HCT116 (cell line): Measurements from ENCODE around the gene HCN2. TPM values are rescaled to one million over a fixed set of nuclear protein-coding genes. Genes with fewer than 3 reads are reported as not detected.

Experiments used
- ATAC-seq: fragments of 200-7000 bp; cut with Tn5 transposase; 2 replicates; pipeline ENCODE4 v1.9.1; 2020; ENCODE audit warnings: mild to moderate bottlenecking, moderate library complexity
- BruUV-seq: library from RNA; stranded (reverse); fragments of 400-500 nt; replicated peaks from 2 replicates; lab custom pipeline; 2021; lab: Mats Ljungman, UMichigan
- CTCF ChIA-PET: fragments of 300-600 bp; sonication (Branson Sonifier 250); formaldehyde crosslinking; loops from one replicate; lab custom pipeline; 2021; ENCODE audit warnings: antibody characterized with exemption; lab: Charles Lee
- POLR2A ChIA-PET: fragments of 300-600, 350-600 bp; sonication (Branson Sonifier 250); formaldehyde crosslinking; loops from one replicate; lab custom pipeline; 2021; ENCODE audit warnings: antibody characterized with exemption; lab: Charles Lee
- RAD21 ChIA-PET, 2 experiments: fragments of 300-600 bp; sonication (Branson Sonifier 250); formaldehyde crosslinking; loops; one replicate each; lab custom pipeline; 2023; ENCODE audit warnings: low total read pairs in 2 of 2; ENCODE audit not compliant: uncharacterized antibody in 2 of 2, unreplicated experiment in 2 of 2, low non-redundant PET in 1 of 2; lab: Charles Lee
- DNase-seq: peaks from one replicate; pipeline ENCODE4 v3.0.0-alpha.2; 2010; ENCODE audit warnings: low read depth, low spot score
- H2AFZ ChIP-seq: fragments of 200-600 bp; shearing (Covaris generic), sonication (generic); 2 replicates; pipeline ENCODE4 v1.6.1; 2017; ENCODE audit warnings: low read depth, mixed run types, mixed read lengths, antibody characterized with exemption, low read length; ENCODE audit not compliant: poor library complexity, severe bottlenecking
- H3K27ac ChIP-seq: 2 replicates; pipeline ENCODE4 v1.5.1; 2012; ENCODE audit warnings: low read depth, low read length
- H3K27me3 ChIP-seq: fragments of 200-600 bp; sonication (generic); 2 replicates; pipeline ENCODE4 v1.6.1; 2016; ENCODE audit warnings: mixed run types, low read length, mixed read lengths; ENCODE audit not compliant: insufficient read depth
- H3K36me3 ChIP-seq, 2 experiments: fragments of 200-500 bp in 1 of 2; fragments of 200-600 bp in 1 of 2; sonication (Bioruptor generic) in 1 of 2; sonication (generic) in 1 of 2; 2 replicates each; pipeline versions ENCODE4 v1.5.1 to v1.6.1; 2014 to 2016; ENCODE audit warnings: low read length in 2 of 2, inconsistent platforms in 1 of 2, mixed read lengths in 1 of 2, mixed run types in 1 of 2; ENCODE audit not compliant: insufficient read depth in 2 of 2, control insufficient read depth in 1 of 2
- H3K4me1 ChIP-seq, 2 experiments: fragments of 200-600 bp in 1 of 2; sonication (generic) in 1 of 2; 2 replicates each; pipeline versions ENCODE4 v1.5.1 to v1.6.1; 2012 to 2017; ENCODE audit warnings: low read length in 2 of 2, inconsistent platforms in 1 of 2, mild to moderate bottlenecking in 1 of 2, mixed read lengths in 1 of 2, mixed run types in 1 of 2, moderate library complexity in 1 of 2; ENCODE audit not compliant: insufficient read depth in 2 of 2, control insufficient read depth in 1 of 2
- H3K4me2 ChIP-seq: fragments of 200-600 bp; sonication (generic); 2 replicates; pipeline ENCODE4 v1.6.1; 2017; ENCODE audit warnings: mixed run types, low read length, mixed read lengths
- H3K4me3 ChIP-seq, 2 experiments: fragments of 200-600 bp in 1 of 2; sonication (generic) in 1 of 2; replicated peaks in 1 of 2; 2 replicates each; pipeline ENCODE4 v1.5.1; 2011 to 2016; ENCODE audit warnings: low read length in 2 of 2, control low read depth in 1 of 2, low read depth in 1 of 2, mild to moderate bottlenecking in 1 of 2, mixed read lengths in 1 of 2, mixed run types in 1 of 2
- H3K79me2 ChIP-seq: fragments of 200-600 bp; sonication (generic); 2 replicates; pipeline ENCODE4 v1.6.1; 2017; ENCODE audit warnings: mild to moderate bottlenecking, mixed run types, low read length, moderate library complexity, mixed read lengths; ENCODE audit not compliant: insufficient read depth
- H3K9ac ChIP-seq: fragments of 200-600 bp; sonication (generic); 2 replicates; pipeline ENCODE4 v1.6.1; 2016; ENCODE audit warnings: low read length, mixed read lengths
- H3K9me2 ChIP-seq: fragments of 200-600 bp; sonication (generic), shearing (Covaris generic); 2 replicates; pipeline ENCODE4 v1.6.1; 2017; ENCODE audit warnings: mixed run types, mild to moderate bottlenecking, moderate library complexity; ENCODE audit not compliant: insufficient read depth
- H3K9me3 ChIP-seq, 2 experiments: fragments of 200-500 bp in 1 of 2; fragments of 200-600 bp in 1 of 2; sonication (Bioruptor generic) in 1 of 2; sonication (generic) in 1 of 2; 2 replicates each; pipeline ENCODE4 v1.6.1; 2014 to 2017; ENCODE audit warnings: low read length in 2 of 2, mixed read lengths in 2 of 2, inconsistent platforms in 1 of 2, low read depth in 1 of 2, mild to moderate bottlenecking in 1 of 2, mixed run types in 1 of 2, moderate library complexity in 1 of 2; ENCODE audit not compliant: control insufficient read depth in 1 of 2, insufficient read depth in 1 of 2
- H4K20me1 ChIP-seq: fragments of 200-600 bp; sonication (generic), shearing (Covaris generic); 2 replicates; pipeline ENCODE4 v1.6.1; 2017; ENCODE audit warnings: mixed run types, mild to moderate bottlenecking, moderate library complexity; ENCODE audit not compliant: insufficient read depth
- CEBPB ChIP-seq: IDR thresholded peaks from 2 replicates; pipeline ENCODE4 v1.6.1; 2012; ENCODE audit warnings: low read depth
- CTCF ChIP-seq, 3 experiments: fragments of 200-600 bp in 1 of 3; sonication (generic) in 1 of 3; IDR thresholded peaks in 2 of 3; conservative IDR thresholded peaks in 1 of 3; 2 replicates each; pipeline ENCODE4 v1.5.1; 2012 to 2017; ENCODE audit warnings: low read depth in 2 of 3, low read length in 2 of 3, antibody characterized with exemption in 1 of 3, borderline replicate concordance in 1 of 3, control low read depth in 1 of 3, mild to moderate bottlenecking in 1 of 3, mixed read lengths in 1 of 3, mixed run types in 1 of 3, moderate library complexity in 1 of 3; ENCODE audit not compliant: insufficient read depth in 1 of 3
- REST ChIP-seq: IDR thresholded peaks from 2 replicates; pipeline ENCODE4 v1.6.1; 2012; ENCODE audit warnings: low read depth
- SP1 ChIP-seq: IDR thresholded peaks from 2 replicates; pipeline ENCODE4 v1.6.1; 2012; ENCODE audit warnings: low read depth
- SRF ChIP-seq: IDR thresholded peaks from 2 replicates; pipeline ENCODE4 v1.6.1; 2012; ENCODE audit warnings: low read depth
- YY1 ChIP-seq: IDR thresholded peaks from 2 replicates; pipeline ENCODE4 v1.6.1; 2011; ENCODE audit warnings: low read length, low read depth, moderate library complexity, mild to moderate bottlenecking; ENCODE audit not compliant: insufficient replicate concordance; ENCODE audit errors: extremely low read depth
- intact Hi-C: fragments of 100-400 bp; cut with micrococcal nuclease; formaldehyde crosslinking; loops from 2 replicates; pipeline ENCODE4 v1.10.0; 2022
- total RNA-seq: library from RNA; stranded (reverse); gene quantifications from one replicate; pipeline ENCODE4 v1.2.1, GENCODE V29; 2021; ENCODE audit not compliant: unreplicated experiment

HCN2 gene
- total RNA-seq, 1 experiment from 2014 or later, result 2.4 TPM

GRCh38 chr19:547836-548720, 41.6 kb upstream of the HCN2 start:
- ChIA-PET CTCF (no interaction called here), RAD21 (no interaction called here), POLR2A (no interaction called here)
- no peak overlapping the region for H2AFZ ChIP-seq
- no peak overlapping the region for H3K4me3 ChIP-seq
- intact Hi-C loops, result no loop called here
- no peaks in the 10 kb centered on the region for H3K9me2 ChIP-seq
- no peak overlapping the region for H3K4me2 ChIP-seq
- no peak overlapping the region for H3K9ac ChIP-seq
- TF ChIP-seq SP1 (no peak), CTCF (IDR thresholded peaks at IDR 0.05 in 2 of 3, conservative IDR thresholded peaks at IDR 0.05 in 1 of 3; ENCODE audit: borderline replicate concordance in 1 of 3, insufficient read depth in 1 of 3, low read depth in 2 of 3, low read length in 2 of 3) (no peak), SRF (no peak), CEBPB (no peak), YY1 (no peak), REST (no peak)
- no peaks in the 10 kb centered on the region for H4K20me1 ChIP-seq
- no peak for DNase-seq
- no peaks in the 10 kb centered on the region for H3K79me2 ChIP-seq
- no peaks in the 10 kb centered on the region for H3K27me3 ChIP-seq
- no peaks in the 10 kb centered on the region for H3K36me3 ChIP-seq
- no peak for ATAC-seq
- H3K4me1 ChIP-seq, result peaks cover 0 to 10% of the 10 kb centered on the region in 2 experiments; a peak in 1 of 4 replicates
- BruUV-seq, result no TSS peak
- H3K27ac ChIP-seq, result no peak overlapping the region
- no peaks in the 10 kb centered on the region for H3K9me3 ChIP-seq
